ENCODE data around the gene CTIF. TPM values are rescaled to one million over a fixed set of nuclear protein-coding genes. Genes with fewer than 3 reads are reported as not detected.

Gene CTIF
- total and polyA plus RNA-seq, 4 donors = 10.6 to 26.7 (median 12.3) TPM

DNA sequence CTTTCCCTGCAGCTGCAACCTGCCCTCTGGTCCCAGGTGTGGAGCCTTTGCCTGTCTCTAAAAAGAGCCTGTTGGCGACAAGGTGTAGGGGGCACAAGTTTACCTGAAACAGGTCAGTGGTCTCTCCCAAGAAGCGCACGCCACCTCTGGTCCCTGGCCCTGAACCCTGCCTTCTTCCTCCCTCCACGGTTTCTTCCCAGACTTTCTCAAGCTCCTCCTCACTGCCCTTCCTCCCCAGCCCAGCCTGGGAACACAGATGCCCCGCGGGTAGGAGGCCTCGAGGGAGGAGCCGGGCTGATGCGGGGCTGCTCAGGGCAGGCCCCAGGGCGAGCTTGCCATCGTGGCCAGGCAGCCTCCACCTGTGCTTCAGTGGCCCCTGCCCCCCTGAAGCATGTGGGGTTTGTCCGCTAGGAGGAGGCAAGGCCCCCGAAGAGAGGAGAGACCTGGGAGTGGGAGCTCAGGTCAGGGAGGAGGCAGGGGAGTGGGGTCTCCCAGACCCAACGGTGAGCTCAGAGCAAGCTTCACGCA, 322.4 kb downstream of the CTIF start:
- WGBS = 89% methylated on average over 15 of the region's 15 CpGs
- Histone ChIP-seq H3K36me3 (ENCODE audit: control insufficient read depth in 4 of 4, insufficient read depth in 3 of 4, low read depth in 1 of 4, low read length in 3 of 4) (peaks cover 0 to 20% (median 2%) of the 10 kb centered on the region in 4 donors), H3K27me3 (ENCODE audit: control insufficient read depth in 4 of 4, insufficient read depth in 4 of 4, low read length in 3 of 4) (no peaks in the 10 kb centered on the region), H3K4me1 (ENCODE audit: control insufficient read depth in 4 of 4, insufficient read depth in 4 of 4, low read length in 3 of 4) (no peaks in the 10 kb centered on the region), H3K9ac (ENCODE audit: low read depth in 1 of 2, low read length in 2 of 2) (no peak overlapping the region), H3K9me3 (ENCODE audit: control insufficient read depth in 4 of 4, low read length in 3 of 4) (no peaks in the 10 kb centered on the region), H3K4me3 (ENCODE audit: low read depth in 1 of 3, low read length in 3 of 3) (no peak overlapping the region), H3K27ac (ENCODE audit: low read depth in 1 of 2, low read length in 2 of 2) (no peak overlapping the region)
- TF ChIP-seq FOXA1 (IDR thresholded peaks at IDR 0.05) (no peak), RAD21 (IDR thresholded peaks at IDR 0.05) (no peak), YY1 (IDR thresholded peaks at IDR 0.05) (no peak), NR2F2 (IDR thresholded peaks at IDR 0.05) (no peak), SP1 (IDR thresholded peaks at IDR 0.05) (no peak), HNF4A (conservative IDR thresholded peaks at IDR 0.05) (no peak), TAF1 (conservative IDR thresholded peaks at IDR 0.05) (no peak), RXRA (IDR thresholded peaks at IDR 0.05) (no peak), GABPA (IDR thresholded peaks at IDR 0.05 in 1 of 2, conservative IDR thresholded peaks at IDR 0.05 in 1 of 2) (no peak), HNF4G (IDR thresholded peaks at IDR 0.05) (no peak), JUND (IDR thresholded peaks at IDR 0.05) (no peak), FOXA2 (IDR thresholded peaks at IDR 0.05) (no peak), EGR1 (IDR thresholded peaks at IDR 0.05; ENCODE audit: low read depth in 2 of 2) (no peak)
- TF ChIP-seq, protein P1, sequence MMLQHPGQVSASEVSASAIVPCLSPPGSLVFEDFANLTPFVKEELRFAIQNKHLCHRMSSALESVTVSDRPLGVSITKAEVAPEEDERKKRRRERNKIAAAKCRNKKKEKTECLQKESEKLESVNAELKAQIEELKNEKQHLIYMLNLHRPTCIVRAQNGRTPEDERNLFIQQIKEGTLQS (IDR thresholded peaks at IDR 0.05) = no peak
- TF ChIP-seq, protein P2, sequence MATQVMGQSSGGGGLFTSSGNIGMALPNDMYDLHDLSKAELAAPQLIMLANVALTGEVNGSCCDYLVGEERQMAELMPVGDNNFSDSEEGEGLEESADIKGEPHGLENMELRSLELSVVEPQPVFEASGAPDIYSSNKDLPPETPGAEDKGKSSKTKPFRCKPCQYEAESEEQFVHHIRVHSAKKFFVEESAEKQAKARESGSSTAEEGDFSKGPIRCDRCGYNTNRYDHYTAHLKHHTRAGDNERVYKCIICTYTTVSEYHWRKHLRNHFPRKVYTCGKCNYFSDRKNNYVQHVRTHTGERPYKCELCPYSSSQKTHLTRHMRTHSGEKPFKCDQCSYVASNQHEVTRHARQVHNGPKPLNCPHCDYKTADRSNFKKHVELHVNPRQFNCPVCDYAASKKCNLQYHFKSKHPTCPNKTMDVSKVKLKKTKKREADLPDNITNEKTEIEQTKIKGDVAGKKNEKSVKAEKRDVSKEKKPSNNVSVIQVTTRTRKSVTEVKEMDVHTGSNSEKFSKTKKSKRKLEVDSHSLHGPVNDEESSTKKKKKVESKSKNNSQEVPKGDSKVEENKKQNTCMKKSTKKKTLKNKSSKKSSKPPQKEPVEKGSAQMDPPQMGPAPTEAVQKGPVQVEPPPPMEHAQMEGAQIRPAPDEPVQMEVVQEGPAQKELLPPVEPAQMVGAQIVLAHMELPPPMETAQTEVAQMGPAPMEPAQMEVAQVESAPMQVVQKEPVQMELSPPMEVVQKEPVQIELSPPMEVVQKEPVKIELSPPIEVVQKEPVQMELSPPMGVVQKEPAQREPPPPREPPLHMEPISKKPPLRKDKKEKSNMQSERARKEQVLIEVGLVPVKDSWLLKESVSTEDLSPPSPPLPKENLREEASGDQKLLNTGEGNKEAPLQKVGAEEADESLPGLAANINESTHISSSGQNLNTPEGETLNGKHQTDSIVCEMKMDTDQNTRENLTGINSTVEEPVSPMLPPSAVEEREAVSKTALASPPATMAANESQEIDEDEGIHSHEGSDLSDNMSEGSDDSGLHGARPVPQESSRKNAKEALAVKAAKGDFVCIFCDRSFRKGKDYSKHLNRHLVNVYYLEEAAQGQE (IDR thresholded peaks at IDR 0.05) = no peak
- TF ChIP-seq, protein P3, sequence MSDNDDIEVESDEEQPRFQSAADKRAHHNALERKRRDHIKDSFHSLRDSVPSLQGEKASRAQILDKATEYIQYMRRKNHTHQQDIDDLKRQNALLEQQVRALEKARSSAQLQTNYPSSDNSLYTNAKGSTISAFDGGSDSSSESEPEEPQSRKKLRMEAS (IDR thresholded peaks at IDR 0.05) = no peak
- TF ChIP-seq, protein P4, sequence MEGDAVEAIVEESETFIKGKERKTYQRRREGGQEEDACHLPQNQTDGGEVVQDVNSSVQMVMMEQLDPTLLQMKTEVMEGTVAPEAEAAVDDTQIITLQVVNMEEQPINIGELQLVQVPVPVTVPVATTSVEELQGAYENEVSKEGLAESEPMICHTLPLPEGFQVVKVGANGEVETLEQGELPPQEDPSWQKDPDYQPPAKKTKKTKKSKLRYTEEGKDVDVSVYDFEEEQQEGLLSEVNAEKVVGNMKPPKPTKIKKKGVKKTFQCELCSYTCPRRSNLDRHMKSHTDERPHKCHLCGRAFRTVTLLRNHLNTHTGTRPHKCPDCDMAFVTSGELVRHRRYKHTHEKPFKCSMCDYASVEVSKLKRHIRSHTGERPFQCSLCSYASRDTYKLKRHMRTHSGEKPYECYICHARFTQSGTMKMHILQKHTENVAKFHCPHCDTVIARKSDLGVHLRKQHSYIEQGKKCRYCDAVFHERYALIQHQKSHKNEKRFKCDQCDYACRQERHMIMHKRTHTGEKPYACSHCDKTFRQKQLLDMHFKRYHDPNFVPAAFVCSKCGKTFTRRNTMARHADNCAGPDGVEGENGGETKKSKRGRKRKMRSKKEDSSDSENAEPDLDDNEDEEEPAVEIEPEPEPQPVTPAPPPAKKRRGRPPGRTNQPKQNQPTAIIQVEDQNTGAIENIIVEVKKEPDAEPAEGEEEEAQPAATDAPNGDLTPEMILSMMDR (IDR thresholded peaks at IDR 0.05; ENCODE audit: low read depth, low read length, missing input control) = no peak
- TF ChIP-seq, protein P5, sequence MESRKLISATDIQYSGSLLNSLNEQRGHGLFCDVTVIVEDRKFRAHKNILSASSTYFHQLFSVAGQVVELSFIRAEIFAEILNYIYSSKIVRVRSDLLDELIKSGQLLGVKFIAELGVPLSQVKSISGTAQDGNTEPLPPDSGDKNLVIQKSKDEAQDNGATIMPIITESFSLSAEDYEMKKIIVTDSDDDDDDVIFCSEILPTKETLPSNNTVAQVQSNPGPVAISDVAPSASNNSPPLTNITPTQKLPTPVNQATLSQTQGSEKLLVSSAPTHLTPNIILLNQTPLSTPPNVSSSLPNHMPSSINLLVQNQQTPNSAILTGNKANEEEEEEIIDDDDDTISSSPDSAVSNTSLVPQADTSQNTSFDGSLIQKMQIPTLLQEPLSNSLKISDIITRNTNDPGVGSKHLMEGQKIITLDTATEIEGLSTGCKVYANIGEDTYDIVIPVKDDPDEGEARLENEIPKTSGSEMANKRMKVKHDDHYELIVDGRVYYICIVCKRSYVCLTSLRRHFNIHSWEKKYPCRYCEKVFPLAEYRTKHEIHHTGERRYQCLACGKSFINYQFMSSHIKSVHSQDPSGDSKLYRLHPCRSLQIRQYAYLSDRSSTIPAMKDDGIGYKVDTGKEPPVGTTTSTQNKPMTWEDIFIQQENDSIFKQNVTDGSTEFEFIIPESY (IDR thresholded peaks at IDR 0.05) = no peak
- no peak for DNase-seq (ENCODE audit: low spot score)

All from liver (tissue), 9 donors.